GM18520 (cell line): Measurements from ENCODE around the gene TRIM43B.
"Not testable (repeated sequence)": the region's sequence is repeated elsewhere in the genome, so short reads cannot be mapped to it uniquely, and the experiment has no call there.

ENCODE experiments used
- ATAC-seq: cut with Tn5 transposase; IDR thresholded peaks from one replicate; pipeline ENCODE4 v1.9.1; 2021; ENCODE audit not compliant: unreplicated experiment

The TRIM43B gene

GRCh38 chr2:95434507-95435076 is 50.0 kb downstream of the TRIM43B start:
- ATAC-seq: not testable (repeated sequence)

GRCh38 chr2:95433973-95434372 is 50.6 kb downstream of the TRIM43B start:
- not testable (repeated sequence) for ATAC-seq

GRCh38 chr2:95433373-95433772 is 51.2 kb downstream of the TRIM43B start:
- ATAC-seq: not testable (repeated sequence)

GRCh38 chr2:95429748-95430467 is 54.6 kb downstream of the TRIM43B start:
- ATAC-seq: not testable (repeated sequence)

- ATAC-seq: not testable (repeated sequence)
These were observed 57.2 kb downstream of the TRIM43B start for GRCh38 chr2:95427196-95427867.
